ENCODE results near the gene HAGH.

GRCh38 chr16:1834096-1834495, 7.5 kb upstream of the HAGH start:
- no peak for TF ChIP-seq ZC3H10 (CRISPR knock-in tag; IDR thresholded peaks at IDR 0.05)
- TF ChIP-seq GLIS3 (CRISPR knock-in tag; IDR thresholded peaks at IDR 0.05): no peak
- TF ChIP-seq ZFP3 (CRISPR knock-in tag; IDR thresholded peaks at IDR 0.05): no peak
- TF ChIP-seq TCF4 (CRISPR knock-in tag; IDR thresholded peaks at IDR 0.05; ENCODE audit: borderline replicate concordance): no peak
- no peak for TF ChIP-seq RARB (CRISPR knock-in tag; IDR thresholded peaks at IDR 0.05)
- no peak for TF ChIP-seq ISL1 (CRISPR knock-in tag; IDR thresholded peaks at IDR 0.05)
- no peak for TF ChIP-seq PATZ1 (CRISPR knock-in tag; IDR thresholded peaks at IDR 0.05; ENCODE audit: borderline replicate concordance)
- no peak for TF ChIP-seq ZFP30 (CRISPR knock-in tag; IDR thresholded peaks at IDR 0.05)
- no peak for TF ChIP-seq ZNF565 (CRISPR knock-in tag; conservative IDR thresholded peaks at IDR 0.05; ENCODE audit: low read depth)
- no peak for TF ChIP-seq OSR1 (CRISPR knock-in tag; IDR thresholded peaks at IDR 0.05)
- no peak for TF ChIP-seq ZNF8 (CRISPR knock-in tag; IDR thresholded peaks at IDR 0.05)
- TF ChIP-seq ARNTL (CRISPR knock-in tag; IDR thresholded peaks at IDR 0.05; ENCODE audit: borderline replicate concordance, low read depth): no peak
- no peak for TF ChIP-seq ESRRG (CRISPR knock-in tag; IDR thresholded peaks at IDR 0.05)
- no peak for TF ChIP-seq PPARA (CRISPR knock-in tag; IDR thresholded peaks at IDR 0.05; ENCODE audit: borderline replicate concordance)
